ENCODE results near the gene KCNK15. TPM values are rescaled to one million over a fixed set of nuclear protein-coding genes. Genes with fewer than 3 reads are reported as not detected.

Gene KCNK15
- total and polyA plus RNA-seq, 4 donors = 0.48 to 2.6 (median 1.1) TPM

DNA sequence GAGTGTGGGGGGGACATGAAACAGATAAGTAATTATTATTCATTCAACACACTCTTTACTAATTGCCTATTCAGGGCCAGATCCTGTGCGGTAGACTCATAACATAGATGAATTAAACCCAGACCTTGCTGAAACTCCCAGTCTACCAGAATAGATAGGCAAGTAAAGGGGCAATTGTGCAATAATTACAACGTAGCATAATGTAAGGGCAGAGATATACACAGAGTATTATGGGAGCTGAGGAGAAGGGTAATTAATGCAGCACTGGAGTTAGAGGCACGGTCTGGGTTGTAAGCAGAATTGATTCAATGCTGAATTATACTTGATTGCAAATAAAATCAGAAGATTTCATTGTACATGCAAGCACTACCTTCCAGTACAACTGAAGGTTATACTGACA, 35.5 kb downstream of the KCNK15 start:
- H3K27ac ChIP-seq (ENCODE audit: low read depth in 1 of 2, low read length in 1 of 2) = no peak overlapping the region
- ATAC-seq (ENCODE audit: insufficient read depth, low FRiP score) (no peak), DNase-seq (no peak)
- H3K27me3 ChIP-seq (ENCODE audit: control insufficient read depth in 3 of 3, insufficient read depth in 3 of 3, low read length in 2 of 3) = peaks cover 0 to 3% (median 0%) of the 10 kb centered on the region in 3 donors
- TF ChIP-seq, protein P1, sequence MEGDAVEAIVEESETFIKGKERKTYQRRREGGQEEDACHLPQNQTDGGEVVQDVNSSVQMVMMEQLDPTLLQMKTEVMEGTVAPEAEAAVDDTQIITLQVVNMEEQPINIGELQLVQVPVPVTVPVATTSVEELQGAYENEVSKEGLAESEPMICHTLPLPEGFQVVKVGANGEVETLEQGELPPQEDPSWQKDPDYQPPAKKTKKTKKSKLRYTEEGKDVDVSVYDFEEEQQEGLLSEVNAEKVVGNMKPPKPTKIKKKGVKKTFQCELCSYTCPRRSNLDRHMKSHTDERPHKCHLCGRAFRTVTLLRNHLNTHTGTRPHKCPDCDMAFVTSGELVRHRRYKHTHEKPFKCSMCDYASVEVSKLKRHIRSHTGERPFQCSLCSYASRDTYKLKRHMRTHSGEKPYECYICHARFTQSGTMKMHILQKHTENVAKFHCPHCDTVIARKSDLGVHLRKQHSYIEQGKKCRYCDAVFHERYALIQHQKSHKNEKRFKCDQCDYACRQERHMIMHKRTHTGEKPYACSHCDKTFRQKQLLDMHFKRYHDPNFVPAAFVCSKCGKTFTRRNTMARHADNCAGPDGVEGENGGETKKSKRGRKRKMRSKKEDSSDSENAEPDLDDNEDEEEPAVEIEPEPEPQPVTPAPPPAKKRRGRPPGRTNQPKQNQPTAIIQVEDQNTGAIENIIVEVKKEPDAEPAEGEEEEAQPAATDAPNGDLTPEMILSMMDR (IDR thresholded peaks at IDR 0.05; ENCODE audit: control extremely low read depth, extremely low read depth) = no peak
- WGBS, 2 donors = 82 to 84% methylated on average over 3 of the region's 3 CpGs
- no peak overlapping the region for H3K9ac ChIP-seq (ENCODE audit: insufficient read depth in 1 of 2, low read length in 2 of 2)
- H3K4me1 ChIP-seq (ENCODE audit: control insufficient read depth in 5 of 5, insufficient read depth in 5 of 5, low read length in 5 of 5) = no peaks in the 10 kb centered on the region
- no peaks in the 10 kb centered on the region for H3K36me3 ChIP-seq (ENCODE audit: control insufficient read depth in 4 of 4, insufficient read depth in 4 of 4, low read length in 4 of 4)
- H3K9me3 ChIP-seq (ENCODE audit: control insufficient read depth in 4 of 4, insufficient read depth in 3 of 4, low read length in 3 of 4) = peaks cover 0 to 6% (median 0%) of the 10 kb centered on the region in 4 donors
- no peak overlapping the region for H3K4me3 ChIP-seq

DNA sequence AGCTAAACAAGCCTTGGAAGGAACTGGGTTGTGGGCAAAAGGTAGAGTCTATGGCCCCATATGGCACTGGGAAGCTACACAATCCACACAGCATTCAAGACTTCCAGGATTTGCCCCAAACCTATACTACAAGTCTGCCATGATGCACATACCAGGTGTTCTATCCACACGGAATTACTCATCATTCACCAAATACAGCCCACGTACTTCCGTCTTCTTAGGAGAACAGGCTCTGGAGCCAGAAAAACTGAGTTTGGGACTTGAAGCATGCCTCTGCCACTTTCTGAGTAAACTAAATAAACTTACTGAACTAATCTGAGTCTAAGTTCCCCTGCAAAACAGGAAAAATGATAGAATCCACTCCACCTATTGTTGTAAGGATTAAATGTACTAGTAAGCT, 36.1 kb downstream of the KCNK15 start:
- H3K36me3 ChIP-seq (ENCODE audit: control insufficient read depth in 4 of 4, insufficient read depth in 4 of 4, low read length in 4 of 4) = no peaks in the 10 kb centered on the region
- no peak overlapping the region for H3K4me3 ChIP-seq
- H3K27me3 ChIP-seq (ENCODE audit: control insufficient read depth in 3 of 3, insufficient read depth in 3 of 3, low read length in 2 of 3) = peaks cover 0 to 3% (median 0%) of the 10 kb centered on the region in 3 donors
- peaks cover 0 to 6% (median 0%) of the 10 kb centered on the region in 4 donors for H3K9me3 ChIP-seq (ENCODE audit: control insufficient read depth in 4 of 4, insufficient read depth in 3 of 4, low read length in 3 of 4)
- DNase-seq = no peak
- no peaks in the 10 kb centered on the region for H3K4me1 ChIP-seq (ENCODE audit: control insufficient read depth in 5 of 5, insufficient read depth in 5 of 5, low read length in 5 of 5)
- TF ChIP-seq, protein P1 (IDR thresholded peaks at IDR 0.05; ENCODE audit: control extremely low read depth, extremely low read depth) = no peak
- ATAC-seq (ENCODE audit: insufficient read depth, low FRiP score) = no peak
- H3K27ac ChIP-seq (ENCODE audit: low read depth in 1 of 2, low read length in 1 of 2) = no peak overlapping the region
- 88 to 91% methylated on average over 3 of the region's 3 CpGs for WGBS, 2 donors
- H3K9ac ChIP-seq (ENCODE audit: insufficient read depth in 1 of 2, low read length in 2 of 2) = no peak overlapping the region

DNA sequence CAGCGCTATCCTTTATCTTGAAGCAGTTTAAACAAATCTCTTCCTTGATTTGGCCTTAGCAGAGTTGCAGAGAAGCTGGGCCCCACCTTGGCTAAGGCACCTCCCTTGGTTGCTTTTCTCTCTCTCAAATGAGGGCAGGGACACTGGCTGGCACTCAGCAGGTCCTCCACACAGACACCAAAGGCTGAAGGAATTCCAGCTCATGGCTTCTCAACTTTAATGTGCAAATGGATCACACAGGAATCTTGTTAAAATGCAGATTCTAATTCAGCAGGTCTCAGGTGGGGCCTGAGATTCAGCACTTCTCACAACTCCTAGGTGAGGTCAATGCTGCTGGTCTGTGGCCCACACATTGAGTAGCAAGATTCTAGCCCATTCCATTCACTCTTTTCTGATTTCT, 39.0 kb downstream of the KCNK15 start:
- Histone ChIP-seq H3K36me3 (ENCODE audit: control insufficient read depth in 4 of 4, insufficient read depth in 4 of 4, low read length in 4 of 4) (no peaks in the 10 kb centered on the region), H3K27me3 (ENCODE audit: control insufficient read depth in 3 of 3, insufficient read depth in 3 of 3, low read length in 2 of 3) (peaks cover 0 to 3% (median 0%) of the 10 kb centered on the region in 3 donors), H3K4me3 (no peak overlapping the region), H3K9me3 (ENCODE audit: control insufficient read depth in 4 of 4, insufficient read depth in 3 of 4, low read length in 3 of 4) (peaks cover 0 to 6% (median 0%) of the 10 kb centered on the region in 4 donors), H3K4me1 (ENCODE audit: control insufficient read depth in 5 of 5, insufficient read depth in 5 of 5, low read length in 5 of 5) (no peaks in the 10 kb centered on the region), H3K9ac (ENCODE audit: insufficient read depth in 1 of 2, low read length in 2 of 2) (no peak overlapping the region), H3K27ac (ENCODE audit: low read depth in 1 of 2, low read length in 1 of 2) (no peak overlapping the region)
- ATAC-seq (ENCODE audit: insufficient read depth, low FRiP score) (no peak), DNase-seq (no peak)
- TF ChIP-seq, protein P1 (IDR thresholded peaks at IDR 0.05; ENCODE audit: control extremely low read depth, extremely low read depth) = no peak
- WGBS, 2 donors = 83 to 90% methylated on average over 1 of the region's 1 CpG

DNA sequence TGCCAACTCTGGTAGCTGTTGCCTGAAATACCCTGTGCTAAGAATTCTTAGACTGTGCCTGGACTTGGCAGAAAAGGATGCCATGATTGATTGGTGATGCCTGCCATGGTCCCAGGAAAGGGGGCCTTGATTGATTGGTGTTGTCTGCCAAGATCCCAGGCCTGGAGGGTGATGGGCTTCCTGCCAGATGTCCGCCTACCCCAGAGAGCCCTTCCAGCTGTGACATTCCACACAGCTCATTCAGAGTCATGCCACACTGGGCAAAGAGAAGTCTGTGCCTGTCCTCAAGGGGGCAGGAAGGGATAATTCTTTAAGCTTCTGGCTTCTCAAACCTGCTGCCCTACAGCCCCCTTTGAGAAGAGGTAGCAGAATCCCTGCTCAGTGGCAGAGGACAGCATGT, 40.1 kb downstream of the KCNK15 start:
- Histone ChIP-seq H3K27ac (ENCODE audit: low read depth in 1 of 2, low read length in 1 of 2) (no peak overlapping the region), H3K36me3 (ENCODE audit: control insufficient read depth in 4 of 4, insufficient read depth in 4 of 4, low read length in 4 of 4) (no peaks in the 10 kb centered on the region), H3K4me1 (ENCODE audit: control insufficient read depth in 5 of 5, insufficient read depth in 5 of 5, low read length in 5 of 5) (no peaks in the 10 kb centered on the region), H3K4me3 (no peak overlapping the region), H3K9me3 (ENCODE audit: control insufficient read depth in 4 of 4, insufficient read depth in 3 of 4, low read length in 3 of 4) (peaks cover 0 to 6% (median 0%) of the 10 kb centered on the region in 4 donors), H3K9ac (ENCODE audit: insufficient read depth in 1 of 2, low read length in 2 of 2) (no peak overlapping the region), H3K27me3 (ENCODE audit: control insufficient read depth in 3 of 3, insufficient read depth in 3 of 3, low read length in 2 of 3) (no peaks in the 10 kb centered on the region)
- ATAC-seq (ENCODE audit: insufficient read depth, low FRiP score) (no peak), DNase-seq (peak; percentile 43 to 69 (median 50))
- 41 to 43% methylated on average over 1 of the region's 1 CpG for WGBS, 2 donors
- TF ChIP-seq, protein P1 (IDR thresholded peaks at IDR 0.05; ENCODE audit: control extremely low read depth, extremely low read depth) = no peak
